ENCODE results near the gene XIRP1. TPM values are rescaled to one million over a fixed set of nuclear protein-coding genes. Genes with fewer than 3 reads are reported as not detected.

XIRP1 gene
- total RNA-seq, 1 experiment from 2014 or later, result not detected

DNA sequence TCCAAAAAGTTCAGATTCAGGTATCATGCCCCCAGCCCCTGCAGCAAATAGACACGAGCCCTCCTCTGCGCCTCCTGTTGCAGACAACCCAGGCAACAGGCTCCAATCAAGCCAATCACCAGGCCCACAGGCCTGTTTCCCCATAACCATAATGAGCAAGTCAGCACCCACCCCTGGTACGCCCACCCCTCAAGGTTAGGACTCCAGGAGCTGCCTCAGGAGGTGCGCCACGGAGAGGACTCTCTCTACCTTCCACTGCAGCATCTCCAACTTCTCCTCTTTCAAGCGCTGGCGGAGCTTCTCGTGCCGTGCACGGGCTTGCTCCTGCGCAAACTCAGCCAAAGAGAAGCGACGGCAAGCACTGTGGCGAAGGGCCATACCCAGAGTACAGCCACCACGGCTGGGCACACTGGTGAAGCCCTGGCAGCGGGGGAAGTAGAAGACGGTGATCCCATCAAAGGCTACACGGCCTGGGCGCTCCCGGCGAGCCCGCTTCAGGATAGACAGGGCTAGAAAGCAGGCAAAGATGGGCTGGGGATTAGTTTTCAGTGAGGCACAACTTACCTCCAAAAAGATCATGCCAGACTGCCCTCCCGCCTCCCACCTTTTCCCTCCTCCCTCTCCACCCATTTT, 47.5 kb downstream of the XIRP1 start:
- in situ Hi-C loops (cut with HindIII; ENCODE audit: low pct_unique_long_range_greater_than_20kb, low sequenced_read_pairs) (no loop called here), intact Hi-C loops (cut with micrococcal nuclease; ENCODE audit: unreplicated experiment) (no loop called here)
- ChIA-PET CTCF (interaction anchor here (0.6 to 1.2 kb wide), 2 partner anchors 18 to 79 kb away, joined by 3 read pairs; no protein-coding TSS in a partner anchor), POLR2A (no interaction called here)
- Histone ChIP-seq H3K9me3 (ENCODE audit: control insufficient read depth, insufficient read depth, low read depth, low read length) (no peaks in the 10 kb centered on the region), H3K36me3 (ENCODE audit: control insufficient read depth, insufficient read depth, low read length) (no peaks in the 10 kb centered on the region; the same call in 1 of the 2 replicates), H3K27me3 (ENCODE audit: control insufficient read depth, insufficient read depth, low read length) (no peaks in the 10 kb centered on the region), H3K4me3 (ENCODE audit: low read depth in 2 of 2, low read length in 2 of 2) (no peak overlapping the region), H3K27ac (ENCODE audit: low read length) (no peak overlapping the region), H3K4me1 (ENCODE audit: control insufficient read depth, insufficient read depth, low read length) (peaks cover 34% of the 10 kb centered on the region)
- TF ChIP-seq TCF7L2 (IDR thresholded peaks at IDR 0.05; ENCODE audit: low read depth, low read length), result no peak
- TF ChIP-seq POLR2AphosphoS5 (IDR thresholded peaks at IDR 0.05; ENCODE audit: low read depth, low read length), result no peak
- TF ChIP-seq SIN3A (IDR thresholded peaks at IDR 0.05; ENCODE audit: borderline replicate concordance, insufficient read depth, low read depth, low read length), result no peak
- TF ChIP-seq, protein P1, sequence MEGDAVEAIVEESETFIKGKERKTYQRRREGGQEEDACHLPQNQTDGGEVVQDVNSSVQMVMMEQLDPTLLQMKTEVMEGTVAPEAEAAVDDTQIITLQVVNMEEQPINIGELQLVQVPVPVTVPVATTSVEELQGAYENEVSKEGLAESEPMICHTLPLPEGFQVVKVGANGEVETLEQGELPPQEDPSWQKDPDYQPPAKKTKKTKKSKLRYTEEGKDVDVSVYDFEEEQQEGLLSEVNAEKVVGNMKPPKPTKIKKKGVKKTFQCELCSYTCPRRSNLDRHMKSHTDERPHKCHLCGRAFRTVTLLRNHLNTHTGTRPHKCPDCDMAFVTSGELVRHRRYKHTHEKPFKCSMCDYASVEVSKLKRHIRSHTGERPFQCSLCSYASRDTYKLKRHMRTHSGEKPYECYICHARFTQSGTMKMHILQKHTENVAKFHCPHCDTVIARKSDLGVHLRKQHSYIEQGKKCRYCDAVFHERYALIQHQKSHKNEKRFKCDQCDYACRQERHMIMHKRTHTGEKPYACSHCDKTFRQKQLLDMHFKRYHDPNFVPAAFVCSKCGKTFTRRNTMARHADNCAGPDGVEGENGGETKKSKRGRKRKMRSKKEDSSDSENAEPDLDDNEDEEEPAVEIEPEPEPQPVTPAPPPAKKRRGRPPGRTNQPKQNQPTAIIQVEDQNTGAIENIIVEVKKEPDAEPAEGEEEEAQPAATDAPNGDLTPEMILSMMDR (IDR thresholded peaks at IDR 0.05), result no peak
- TF ChIP-seq, protein P2, sequence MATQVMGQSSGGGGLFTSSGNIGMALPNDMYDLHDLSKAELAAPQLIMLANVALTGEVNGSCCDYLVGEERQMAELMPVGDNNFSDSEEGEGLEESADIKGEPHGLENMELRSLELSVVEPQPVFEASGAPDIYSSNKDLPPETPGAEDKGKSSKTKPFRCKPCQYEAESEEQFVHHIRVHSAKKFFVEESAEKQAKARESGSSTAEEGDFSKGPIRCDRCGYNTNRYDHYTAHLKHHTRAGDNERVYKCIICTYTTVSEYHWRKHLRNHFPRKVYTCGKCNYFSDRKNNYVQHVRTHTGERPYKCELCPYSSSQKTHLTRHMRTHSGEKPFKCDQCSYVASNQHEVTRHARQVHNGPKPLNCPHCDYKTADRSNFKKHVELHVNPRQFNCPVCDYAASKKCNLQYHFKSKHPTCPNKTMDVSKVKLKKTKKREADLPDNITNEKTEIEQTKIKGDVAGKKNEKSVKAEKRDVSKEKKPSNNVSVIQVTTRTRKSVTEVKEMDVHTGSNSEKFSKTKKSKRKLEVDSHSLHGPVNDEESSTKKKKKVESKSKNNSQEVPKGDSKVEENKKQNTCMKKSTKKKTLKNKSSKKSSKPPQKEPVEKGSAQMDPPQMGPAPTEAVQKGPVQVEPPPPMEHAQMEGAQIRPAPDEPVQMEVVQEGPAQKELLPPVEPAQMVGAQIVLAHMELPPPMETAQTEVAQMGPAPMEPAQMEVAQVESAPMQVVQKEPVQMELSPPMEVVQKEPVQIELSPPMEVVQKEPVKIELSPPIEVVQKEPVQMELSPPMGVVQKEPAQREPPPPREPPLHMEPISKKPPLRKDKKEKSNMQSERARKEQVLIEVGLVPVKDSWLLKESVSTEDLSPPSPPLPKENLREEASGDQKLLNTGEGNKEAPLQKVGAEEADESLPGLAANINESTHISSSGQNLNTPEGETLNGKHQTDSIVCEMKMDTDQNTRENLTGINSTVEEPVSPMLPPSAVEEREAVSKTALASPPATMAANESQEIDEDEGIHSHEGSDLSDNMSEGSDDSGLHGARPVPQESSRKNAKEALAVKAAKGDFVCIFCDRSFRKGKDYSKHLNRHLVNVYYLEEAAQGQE (IDR thresholded peaks at IDR 0.05; ENCODE audit: insufficient read depth in 1 of 2, low read depth in 2 of 2, low read length in 1 of 2), result no peak
- DNase-seq (ENCODE audit: low read depth, low spot score), result no peak
- no peak for ATAC-seq
- BruUV-seq (replicated peaks), result no TSS peak

DNA sequence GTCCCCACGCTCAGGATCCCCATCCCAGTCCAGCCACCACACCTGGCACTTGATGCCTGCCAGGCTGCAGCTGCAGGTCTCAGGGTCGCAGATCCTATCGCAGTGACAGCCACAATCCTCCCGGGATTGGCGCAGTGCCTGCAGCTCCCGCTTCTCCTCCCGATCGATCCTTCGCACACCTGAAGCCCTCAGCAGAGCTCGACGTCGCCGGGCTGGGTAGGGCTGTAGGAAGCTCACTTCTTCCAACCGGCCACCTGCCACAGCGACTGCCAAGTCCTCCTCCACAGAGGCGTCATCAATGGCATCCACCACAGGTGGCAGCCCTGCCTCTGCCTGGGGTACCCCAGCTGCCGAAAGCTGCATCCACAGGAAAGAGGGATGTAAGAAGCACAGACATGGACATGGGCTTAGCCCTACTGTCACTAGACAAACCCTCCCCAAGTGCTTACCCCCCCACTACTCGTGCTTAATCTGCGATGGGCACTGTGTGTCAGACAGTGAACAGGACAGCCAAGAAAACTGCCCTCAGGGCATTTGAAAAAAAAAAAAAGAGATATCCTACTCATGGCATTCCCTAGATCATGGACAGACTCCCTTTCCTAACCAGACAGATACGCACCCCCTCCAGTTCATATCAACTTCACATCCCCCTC, 48.2 kb downstream of the XIRP1 start:
- H3K4me1 ChIP-seq (ENCODE audit: control insufficient read depth, insufficient read depth, low read length), result peaks cover 28% of the 10 kb centered on the region
- no peak overlapping the region for H3K4me3 ChIP-seq (ENCODE audit: low read depth in 2 of 2, low read length in 2 of 2)
- H3K27me3 ChIP-seq (ENCODE audit: control insufficient read depth, insufficient read depth, low read length), result no peaks in the 10 kb centered on the region
- CTCF ChIA-PET, result interaction anchor here (0.6 kb wide), 1 partner anchor 79 kb away, joined by 3 read pairs; no protein-coding TSS in a partner anchor
- no peaks in the 10 kb centered on the region for H3K9me3 ChIP-seq (ENCODE audit: control insufficient read depth, insufficient read depth, low read depth, low read length)
- H3K36me3 ChIP-seq (ENCODE audit: control insufficient read depth, insufficient read depth, low read length), result no peaks in the 10 kb centered on the region; the same call in 1 of the 2 replicates
- ATAC-seq (no peak), DNase-seq (ENCODE audit: low read depth, low spot score) (no peak)
- POLR2A ChIA-PET, result interaction anchor here (0.6 kb wide), 1 partner anchor 141 kb away, joined by 4 read pairs; no protein-coding TSS in a partner anchor
- no peak overlapping the region for H3K27ac ChIP-seq (ENCODE audit: low read length)
- TF ChIP-seq, protein P1 (IDR thresholded peaks at IDR 0.05), result no peak
- TF ChIP-seq POLR2AphosphoS5 (IDR thresholded peaks at IDR 0.05; ENCODE audit: low read depth, low read length) (no peak), SIN3A (IDR thresholded peaks at IDR 0.05; ENCODE audit: borderline replicate concordance, insufficient read depth, low read depth, low read length) (no peak), TCF7L2 (IDR thresholded peaks at IDR 0.05; ENCODE audit: low read depth, low read length) (no peak)
- TF ChIP-seq, protein P2 (IDR thresholded peaks at IDR 0.05; ENCODE audit: insufficient read depth in 1 of 2, low read depth in 2 of 2, low read length in 1 of 2), result no peak
- intact Hi-C loops (cut with micrococcal nuclease; ENCODE audit: unreplicated experiment), result no loop called here
- no TSS peak for BruUV-seq (replicated peaks)
- in situ Hi-C loops (cut with HindIII; ENCODE audit: low pct_unique_long_range_greater_than_20kb, low sequenced_read_pairs), result no loop called here

Measured in Panc1 (cell line).